NCI-H446 treated with DMSO at 0.1 percent for 48 hours (cell line): ENCODE data around the gene RERE.

ENCODE experiments used
- DNase-seq: peaks from one replicate; lab custom pipeline; 2025; lab: John Stamatoyannopoulos, UW

RERE gene

DNA sequence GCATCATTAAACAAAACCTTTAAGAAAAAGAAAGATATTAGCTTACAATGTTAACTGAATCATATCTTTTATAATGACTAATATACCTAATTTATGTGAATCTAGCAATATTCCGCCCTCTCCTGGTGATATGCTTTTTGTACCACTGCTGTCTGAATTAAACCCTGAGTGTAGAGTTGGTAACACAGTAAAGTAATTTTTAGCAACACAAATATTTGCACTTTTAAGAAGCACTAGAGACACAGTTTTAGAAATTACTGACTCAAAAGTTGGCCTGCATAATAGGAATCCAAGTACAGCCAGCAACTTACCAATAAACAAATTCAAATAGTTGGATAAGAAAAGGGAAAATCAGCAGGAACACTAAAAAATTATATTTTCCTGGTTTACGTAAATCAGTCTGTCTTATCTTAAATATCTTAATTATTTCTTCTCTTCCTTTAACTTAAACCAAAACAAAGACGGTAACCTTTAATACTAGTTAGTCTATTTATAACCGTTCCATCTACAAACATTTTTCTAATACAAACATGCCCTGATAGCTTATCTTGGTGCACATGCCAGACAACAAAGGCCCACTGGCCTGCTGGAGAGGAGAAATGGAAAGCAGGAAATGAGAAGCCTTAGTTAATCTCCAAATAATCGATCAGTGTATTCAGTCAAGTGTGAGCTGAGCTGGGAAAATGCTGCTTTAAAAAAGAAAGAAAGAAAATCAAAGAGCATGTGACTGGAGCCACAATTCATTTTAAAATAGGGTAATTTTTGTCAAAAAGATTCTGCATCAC lies 246.0 kb downstream of the RERE start:
- no peak for DNase-seq

DNA sequence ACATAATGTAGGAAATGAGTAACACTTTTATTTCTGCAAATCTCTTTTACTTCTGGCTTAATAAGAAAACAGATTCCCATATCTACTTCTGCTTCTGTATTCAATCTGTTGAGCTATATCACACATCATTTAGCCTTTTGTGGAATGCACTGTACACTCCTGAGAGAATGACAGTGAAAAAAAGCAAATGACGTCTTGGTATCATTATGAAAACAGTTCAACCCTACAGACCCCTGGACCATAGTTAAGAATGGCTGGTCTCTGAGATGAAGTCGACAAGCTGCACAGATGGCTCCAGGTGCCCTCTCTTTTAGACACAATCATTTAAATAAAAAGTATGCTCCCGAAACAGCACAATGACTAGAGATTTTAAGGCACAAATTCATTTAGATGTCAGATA lies 247.0 kb downstream of the RERE start:
- DNase-seq, result no peak

GRCh38 chr1:8569242-8569641 lies 248.2 kb downstream of the RERE start:
- DNase-seq, result no peak

GRCh38 chr1:8568837-8569236 lies 248.6 kb downstream of the RERE start:
- DNase-seq, result no peak

GRCh38 chr1:8567146-8567545 lies 250.3 kb downstream of the RERE start:
- DNase-seq, result no peak

DNA sequence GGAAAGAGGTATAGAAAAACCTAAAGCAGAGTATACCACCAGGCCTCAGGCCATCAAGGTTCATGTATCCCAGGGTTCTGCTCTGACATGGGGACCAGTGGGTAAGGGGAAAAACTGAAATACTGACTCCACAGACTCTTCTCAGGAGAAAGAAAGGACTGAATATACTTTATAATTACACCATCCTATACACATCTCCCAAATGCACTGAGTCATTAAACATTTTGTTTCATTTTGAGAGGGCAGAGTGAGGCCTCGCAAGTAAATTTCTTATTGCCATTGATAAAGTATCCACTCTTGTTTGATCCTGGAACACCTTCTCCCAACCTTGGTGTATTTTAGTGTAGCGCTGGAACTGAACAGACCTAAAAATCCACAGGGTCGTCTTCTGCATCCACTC lies 251.6 kb downstream of the RERE start:
- no peak for DNase-seq

DNA sequence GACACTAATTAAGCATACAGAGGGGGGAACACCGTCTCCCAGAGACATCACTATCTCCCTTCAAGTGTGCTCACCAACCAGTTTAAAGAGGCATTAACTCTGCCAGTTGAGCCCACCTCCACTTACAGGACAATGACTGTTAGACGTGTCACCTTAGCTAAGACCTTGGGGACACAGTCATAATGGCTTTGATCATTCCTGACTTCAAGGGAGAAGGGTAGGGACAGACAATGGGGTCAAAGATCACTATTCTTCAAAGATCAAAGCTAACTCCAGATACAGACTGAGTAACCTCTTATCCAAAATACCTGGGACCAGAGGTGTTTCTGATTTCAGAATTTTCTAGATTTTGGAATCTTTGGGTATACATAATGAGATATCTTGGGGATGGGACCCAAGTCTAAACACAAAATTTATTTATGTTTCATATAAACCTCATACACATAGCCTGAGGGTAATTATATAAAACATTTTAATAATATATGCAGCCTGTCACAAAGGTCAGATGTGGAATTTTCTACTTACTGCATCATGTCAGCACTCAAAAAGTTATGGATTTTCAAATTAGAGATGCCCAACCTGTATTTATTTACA lies 253.4 kb downstream of the RERE start:
- DNase-seq, result no peak

- no peak for DNase-seq
Observed at GRCh38 chr1:8562881-8563865, 254.3 kb downstream of the RERE start.

DNA sequence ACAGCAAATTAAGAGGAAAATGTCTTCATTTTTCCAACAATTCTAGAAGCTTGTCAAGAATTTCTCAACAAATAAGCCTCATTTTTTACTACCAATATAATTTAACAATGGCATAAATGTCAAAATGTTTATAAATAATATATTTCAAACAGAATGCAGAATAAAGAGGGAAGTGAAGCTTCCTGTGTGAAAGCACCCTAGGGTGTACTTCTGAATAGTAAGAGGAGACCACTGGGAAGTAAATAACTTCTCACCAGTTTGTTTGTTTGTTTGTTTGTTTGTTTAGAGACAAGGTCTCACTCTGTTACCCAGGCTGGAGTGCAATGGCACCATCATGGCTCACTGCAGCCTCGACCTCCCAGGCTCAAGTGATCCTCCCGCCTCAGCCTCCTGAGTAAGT lies 255.2 kb downstream of the RERE start:
- DNase-seq, result no peak

DNA sequence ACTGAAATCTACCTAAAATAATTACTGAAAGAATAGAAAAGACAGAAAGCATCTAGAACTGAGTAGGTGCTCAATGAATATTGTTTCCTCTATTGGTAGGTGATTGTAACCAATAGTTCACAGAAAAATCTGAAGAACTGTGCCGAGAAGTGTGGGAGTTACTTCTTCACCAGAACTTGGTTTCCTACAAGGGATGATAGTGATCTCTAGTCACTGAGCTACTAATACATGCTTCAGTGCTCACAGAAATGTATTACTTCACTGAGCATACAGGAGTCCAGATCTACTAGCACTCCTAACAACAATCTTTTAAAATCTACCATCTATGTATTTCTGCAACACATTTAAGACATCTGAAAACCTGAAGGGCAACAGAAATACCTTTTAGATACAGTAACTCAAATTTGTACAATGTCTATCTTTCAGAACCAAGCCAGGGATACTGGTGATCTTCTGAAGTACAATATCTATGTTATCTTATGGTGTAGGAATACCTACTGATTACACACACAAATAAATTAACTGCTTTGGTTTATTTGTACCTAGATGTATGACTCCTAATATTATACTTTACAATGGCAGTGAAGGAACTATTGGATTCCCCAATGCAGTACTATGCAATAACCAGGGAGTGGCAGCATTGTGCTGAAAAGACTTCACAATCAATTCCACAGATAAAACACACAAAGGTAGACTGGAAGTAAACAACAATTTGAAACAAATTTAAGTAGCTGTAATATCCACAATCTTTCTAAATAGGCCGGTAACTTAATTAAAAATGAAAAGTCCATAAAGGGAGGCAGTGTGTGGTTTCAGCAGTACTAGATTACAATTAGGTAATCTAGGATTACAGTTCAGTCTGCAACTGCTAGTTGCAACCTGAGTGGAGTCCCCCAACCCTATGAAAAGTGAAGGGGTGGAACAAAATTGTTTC lies 256.6 kb downstream of the RERE start:
- DNase-seq, result peak; percentile 52

DNA sequence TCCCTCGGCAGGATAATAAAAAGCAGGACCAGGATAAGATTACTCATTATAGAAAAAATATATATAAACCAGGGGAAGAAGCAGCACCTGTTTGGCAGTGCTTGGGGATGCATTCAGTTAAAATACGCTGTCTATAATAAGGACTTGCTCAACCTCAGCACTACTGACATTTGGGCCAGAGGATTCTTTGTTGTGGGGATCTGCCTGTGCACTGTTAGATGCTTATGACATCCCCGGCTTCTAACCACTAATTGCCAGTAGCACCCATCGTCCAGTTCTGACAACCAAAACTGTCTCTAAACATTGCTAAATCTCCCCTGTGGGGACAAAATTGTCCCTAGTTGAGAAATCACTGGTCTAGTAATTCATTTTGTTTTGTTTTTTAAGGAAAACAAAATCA lies 257.4 kb downstream of the RERE start:
- DNase-seq, result no peak

- no peak for DNase-seq
Observed at GRCh38 chr1:8555582-8555981, 261.9 kb downstream of the RERE start.

DNA sequence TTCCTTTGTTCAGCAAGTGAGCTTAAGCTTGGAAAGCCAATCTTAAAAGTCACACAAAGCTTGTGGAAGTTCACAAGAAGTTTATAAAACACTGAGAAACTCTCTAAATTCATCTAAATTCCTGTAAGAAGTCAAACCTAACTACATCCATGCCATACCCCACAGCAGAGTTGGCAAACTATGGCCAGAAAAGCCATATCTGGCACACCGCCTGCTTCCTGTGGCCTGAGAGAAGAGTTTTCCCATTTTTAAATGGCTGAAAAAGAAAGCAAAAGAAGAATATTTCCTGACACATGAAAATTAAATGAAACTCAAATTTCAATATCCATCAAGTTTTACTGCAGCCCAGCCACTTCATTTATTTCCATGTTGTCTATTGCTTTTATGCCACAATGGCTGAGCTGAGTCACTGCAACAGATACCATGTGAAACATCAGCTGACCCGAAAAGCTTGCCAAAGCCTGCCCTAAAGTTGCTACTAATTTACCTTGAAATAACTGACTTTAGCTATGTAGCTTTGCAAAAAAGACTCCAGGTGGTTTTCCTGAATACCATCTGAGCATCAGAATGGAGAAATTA lies 262.4 kb downstream of the RERE start:
- no peak for DNase-seq

- DNase-seq, result no peak
Observed at GRCh38 chr1:8552820-8553397, 264.5 kb downstream of the RERE start.

DNA sequence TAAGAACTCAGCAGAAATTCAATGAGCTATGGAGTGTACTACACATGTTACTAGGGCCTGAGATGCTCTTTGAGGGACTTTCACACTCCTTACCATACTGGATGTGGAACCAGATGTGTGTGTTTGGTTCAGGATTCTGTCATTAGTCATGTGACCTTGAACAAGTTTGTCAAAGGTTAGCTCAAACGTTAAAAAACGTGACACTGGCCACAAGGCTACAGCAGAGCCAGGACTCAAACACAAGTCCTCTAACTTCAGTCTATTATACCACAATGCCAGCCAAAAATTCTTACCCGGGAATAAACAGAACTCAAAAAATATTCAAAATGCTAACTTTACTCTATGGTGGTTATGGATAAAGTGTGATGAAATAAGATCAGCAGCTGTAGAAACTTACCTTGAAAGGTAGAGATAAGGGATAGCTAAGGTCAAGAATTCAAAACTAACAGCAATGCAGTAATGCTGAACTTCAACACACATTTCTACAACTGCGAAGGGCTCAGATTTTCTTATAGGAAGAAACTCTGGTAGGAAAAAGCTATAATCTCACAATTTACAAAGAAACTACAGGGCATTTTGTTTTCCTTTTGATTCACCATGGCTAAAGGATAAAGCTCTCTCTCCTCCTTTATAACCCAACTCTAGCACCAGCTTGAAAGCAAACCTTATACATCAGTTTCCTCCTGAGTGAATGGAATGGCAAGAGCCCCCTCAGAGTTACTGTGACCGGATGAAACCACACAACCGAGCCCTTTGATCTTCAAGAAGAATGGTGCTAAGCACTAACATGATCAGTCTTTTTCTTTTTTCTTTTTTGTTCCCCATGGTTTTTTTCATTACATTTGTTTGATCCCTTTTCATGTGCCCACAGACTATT lies 265.6 kb downstream of the RERE start:
- no peak for DNase-seq

DNA sequence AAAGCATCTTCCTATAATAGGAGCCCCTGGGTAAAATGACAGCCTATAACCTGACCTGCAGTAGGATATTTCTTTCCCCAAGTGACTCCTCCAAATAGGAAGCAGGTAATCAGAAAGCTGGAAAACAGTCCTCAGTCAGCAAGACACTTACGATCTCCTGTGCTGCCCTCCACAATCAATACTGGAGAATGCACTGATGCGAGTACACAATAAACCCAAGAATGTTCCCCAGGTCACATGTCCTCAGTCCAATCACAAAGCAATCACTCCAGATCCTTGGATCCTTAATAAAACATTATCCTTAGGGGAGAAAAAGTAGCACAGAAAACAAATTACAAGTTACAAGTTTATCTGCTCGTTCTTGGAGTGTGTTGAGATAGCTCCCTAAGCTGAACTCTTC lies 266.4 kb downstream of the RERE start:
- DNase-seq, result no peak

DNA sequence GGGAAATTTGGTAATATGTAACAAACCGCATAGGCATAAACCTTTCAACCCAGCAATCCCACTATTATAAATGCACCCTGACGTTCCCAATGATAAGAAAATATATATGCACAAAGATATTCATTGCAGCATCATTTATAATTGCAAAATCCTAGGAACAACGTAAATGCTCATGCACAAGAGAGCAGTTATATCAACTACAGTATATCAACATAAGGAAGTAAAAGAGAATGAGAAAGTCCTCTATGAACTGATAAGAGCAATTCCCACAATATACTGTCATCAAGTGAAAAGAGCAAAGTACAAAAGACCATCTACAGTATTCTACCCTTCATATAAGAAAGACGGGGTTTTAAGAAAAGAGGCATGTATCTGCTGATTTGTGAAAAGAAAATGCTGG lies 269.6 kb downstream of the RERE start:
- no peak for DNase-seq

- DNase-seq, result no peak
Observed at GRCh38 chr1:8545078-8545477, 272.4 kb downstream of the RERE start.

DNA sequence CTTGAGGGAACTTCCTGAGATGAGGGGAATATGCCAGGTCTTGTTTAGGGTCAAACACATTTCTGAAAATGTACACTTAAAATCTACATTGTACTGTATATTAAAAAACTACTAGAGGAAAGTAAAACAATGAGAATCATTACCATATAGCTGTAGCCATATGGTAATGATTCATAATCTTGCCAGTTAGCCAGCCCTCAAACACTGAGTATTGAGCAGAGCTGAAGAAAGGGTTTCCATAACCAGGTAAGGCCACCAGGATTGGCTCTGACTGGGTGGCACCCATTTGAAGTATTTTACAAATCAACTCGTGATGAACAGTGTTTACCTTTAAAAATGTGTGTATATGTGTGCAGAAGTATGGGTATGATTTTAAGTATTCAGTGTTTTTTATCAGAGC lies 272.8 kb downstream of the RERE start:
- no peak for DNase-seq

GRCh38 chr1:8543965-8544364 lies 273.5 kb downstream of the RERE start:
- no peak for DNase-seq
